ENCODE measurements around the gene PLRG1.
"Not testable (repeated sequence)": the region's sequence is repeated elsewhere in the genome, so short reads cannot be mapped to it uniquely, and the experiment has no call there.

Gene PLRG1

GRCh38 chr4:154549894-154550790 lies at the start of gene PLRG1:
Gene PLRG1, minus strand, starts transcription at chr4:154550400. Its CDS starts 92 bp downstream, at chr4:154550308.
- peak within 1 kb of the TSS; percentile 90 for H3K27ac ChIP-seq (ENCODE audit: low read length)
- H3K9me3 ChIP-seq (ENCODE audit: control insufficient read depth in 1 of 2, low read length in 2 of 2), result no peaks in the 10 kb centered on the region
- peak within 1 kb of the TSS; percentile 83 to 86 for H3K4me3 ChIP-seq (ENCODE audit: low read depth in 1 of 2, low read length in 2 of 2)

DNA sequence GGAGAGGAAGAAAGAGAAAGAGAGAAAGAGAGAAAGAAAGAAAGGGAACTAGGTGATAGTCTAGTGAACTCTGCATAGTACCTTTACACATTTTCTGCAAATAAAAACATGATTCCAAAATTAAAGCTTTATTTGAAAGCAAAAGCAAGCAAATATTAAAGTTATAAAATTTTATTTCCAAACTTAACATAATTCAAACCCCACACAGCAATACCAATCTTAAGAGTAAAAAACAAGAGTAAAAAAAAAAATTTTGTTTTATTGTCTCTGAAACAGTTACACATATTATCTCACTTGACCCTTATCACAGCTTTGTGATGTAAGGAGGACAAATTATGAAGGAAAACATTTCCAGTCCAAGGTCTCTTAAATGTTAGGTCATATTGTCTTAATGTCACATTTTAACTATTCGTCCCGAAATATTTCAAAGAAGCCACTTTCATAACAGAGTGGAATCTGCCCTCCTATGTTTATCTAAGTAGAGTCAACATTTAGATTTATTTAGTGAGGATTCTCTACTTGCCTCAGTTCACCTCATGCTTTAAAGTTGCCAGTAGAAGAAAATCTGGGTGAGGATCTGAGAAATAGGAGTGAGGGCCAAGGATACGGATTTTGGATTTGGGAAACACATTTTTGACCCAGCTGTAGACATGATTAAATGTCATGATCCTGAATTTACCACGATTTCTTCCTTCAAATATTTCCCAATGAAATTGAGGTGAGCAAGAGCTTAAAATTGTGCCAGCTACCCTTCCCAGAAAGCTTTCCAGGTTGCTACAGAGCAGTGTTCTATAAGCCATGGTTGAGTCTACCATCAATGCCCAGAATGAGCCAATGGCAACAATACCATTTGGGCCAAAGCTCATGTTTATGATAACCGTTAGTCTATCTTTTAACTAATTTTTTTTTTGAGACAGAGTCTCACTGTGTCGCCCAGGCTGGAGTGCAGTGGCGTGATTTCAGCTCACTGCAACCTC lies 47.9 kb upstream of the PLRG1 start:
- no peak overlapping the region for H3K4me3 ChIP-seq (ENCODE audit: low read depth in 1 of 2, low read length in 2 of 2)
- H3K27me3 ChIP-seq (ENCODE audit: low read depth, low read length), result no peaks in the 10 kb centered on the region
- no peaks in the 10 kb centered on the region for H3K4me1 ChIP-seq (ENCODE audit: control insufficient read depth in 1 of 2, insufficient read depth in 2 of 2, low read length in 2 of 2)
- no peak overlapping the region for H3K27ac ChIP-seq (ENCODE audit: low read length)
- no peaks in the 10 kb centered on the region for H3K36me3 ChIP-seq (ENCODE audit: control insufficient read depth in 1 of 2, insufficient read depth in 2 of 2, low read length in 2 of 2)
- H3K9me3 ChIP-seq (ENCODE audit: control insufficient read depth in 1 of 2, low read length in 2 of 2), result no peaks in the 10 kb centered on the region

More at GRCh38 chr4:154549894-154550790, at the start of gene PLRG1:
- Histone ChIP-seq H3K36me3 (ENCODE audit: control insufficient read depth in 1 of 2, insufficient read depth in 2 of 2, low read length in 2 of 2) (peaks cover 18 to 24% of the 10 kb centered on the region in 2 donors), H3K27me3 (ENCODE audit: low read depth, low read length) (no peaks in the 10 kb centered on the region), H3K4me1 (ENCODE audit: control insufficient read depth in 1 of 2, insufficient read depth in 2 of 2, low read length in 2 of 2) (peaks cover 10 to 14% of the 10 kb centered on the region in 2 donors)

- H3K4me1 ChIP-seq (ENCODE audit: control insufficient read depth in 1 of 2, insufficient read depth in 2 of 2, low read length in 2 of 2); H3K4me3 ChIP-seq (ENCODE audit: low read depth in 1 of 2, low read length in 2 of 2); H3K27ac ChIP-seq (ENCODE audit: low read length); H3K9me3 ChIP-seq (ENCODE audit: control insufficient read depth in 1 of 2, low read length in 2 of 2); H3K36me3 ChIP-seq (ENCODE audit: control insufficient read depth in 1 of 2, insufficient read depth in 2 of 2, low read length in 2 of 2); H3K27me3 ChIP-seq (ENCODE audit: low read depth, low read length): not testable (repeated sequence)
Measured at GRCh38 chr4:154597281-154597680, 47.1 kb upstream of the PLRG1 start.

- Histone ChIP-seq H3K4me1 (ENCODE audit: control insufficient read depth in 1 of 2, insufficient read depth in 2 of 2, low read length in 2 of 2) (no peaks in the 10 kb centered on the region), H3K36me3 (ENCODE audit: control insufficient read depth in 1 of 2, insufficient read depth in 2 of 2, low read length in 2 of 2) (no peaks in the 10 kb centered on the region), H3K9me3 (ENCODE audit: control insufficient read depth in 1 of 2, low read length in 2 of 2) (no peaks in the 10 kb centered on the region), H3K27me3 (ENCODE audit: low read depth, low read length) (no peaks in the 10 kb centered on the region), H3K27ac (ENCODE audit: low read length) (no peak overlapping the region), H3K4me3 (ENCODE audit: low read depth in 1 of 2, low read length in 2 of 2) (no peak overlapping the region)
Measured at GRCh38 chr4:154595807-154596206, 45.6 kb upstream of the PLRG1 start.

DNA sequence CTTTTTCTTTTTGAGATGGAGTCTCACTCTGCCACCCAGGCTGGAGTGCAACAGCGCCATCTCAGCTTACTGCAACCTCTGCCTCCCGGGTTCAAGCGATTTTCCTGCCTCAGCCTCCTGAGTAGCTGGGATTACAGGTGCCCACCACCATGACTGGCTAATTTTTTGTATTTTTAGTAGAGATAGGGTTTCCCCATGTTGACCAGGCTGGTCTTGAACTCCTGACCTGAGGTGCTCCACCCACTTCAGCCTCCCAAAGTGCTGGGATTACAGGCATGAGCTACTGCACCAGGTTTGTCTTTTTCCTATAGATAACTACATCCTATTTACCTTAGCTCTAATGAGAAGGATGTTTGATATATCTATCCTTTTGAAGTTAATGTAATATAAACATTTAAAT lies 44.1 kb upstream of the PLRG1 start:
- not testable (repeated sequence) for H3K36me3 ChIP-seq (ENCODE audit: control insufficient read depth in 1 of 2, insufficient read depth in 2 of 2, low read length in 2 of 2); H3K4me3 ChIP-seq (ENCODE audit: low read depth in 1 of 2, low read length in 2 of 2); H3K27ac ChIP-seq (ENCODE audit: low read length); H3K4me1 ChIP-seq (ENCODE audit: control insufficient read depth in 1 of 2, insufficient read depth in 2 of 2, low read length in 2 of 2); H3K27me3 ChIP-seq (ENCODE audit: low read depth, low read length); H3K9me3 ChIP-seq (ENCODE audit: control insufficient read depth in 1 of 2, low read length in 2 of 2)

DNA sequence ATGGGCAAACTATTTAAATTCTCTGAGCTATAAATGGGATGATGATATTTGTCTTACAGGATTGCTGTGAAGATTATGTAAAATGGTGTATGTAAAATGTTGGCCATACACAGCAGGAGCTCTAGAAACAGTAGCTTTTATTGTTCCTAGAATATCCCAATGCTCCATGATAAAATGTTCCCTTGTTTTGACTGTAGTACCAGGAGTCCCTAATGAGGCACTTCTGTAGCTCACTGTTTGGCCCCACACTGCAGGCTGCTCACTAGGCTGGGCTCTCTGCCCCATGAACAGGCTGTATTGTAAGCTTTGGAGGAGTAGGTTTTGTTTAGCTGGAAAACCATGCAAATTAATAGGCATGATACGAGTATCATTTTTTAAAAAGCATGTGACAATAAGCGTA lies 43.7 kb upstream of the PLRG1 start:
- Histone ChIP-seq H3K9me3 (ENCODE audit: control insufficient read depth in 1 of 2, low read length in 2 of 2) (no peaks in the 10 kb centered on the region), H3K4me3 (ENCODE audit: low read depth in 1 of 2, low read length in 2 of 2) (no peak overlapping the region), H3K27ac (ENCODE audit: low read length) (no peak overlapping the region), H3K4me1 (ENCODE audit: control insufficient read depth in 1 of 2, insufficient read depth in 2 of 2, low read length in 2 of 2) (no peaks in the 10 kb centered on the region), H3K27me3 (ENCODE audit: low read depth, low read length) (no peaks in the 10 kb centered on the region), H3K36me3 (ENCODE audit: control insufficient read depth in 1 of 2, insufficient read depth in 2 of 2, low read length in 2 of 2) (no peaks in the 10 kb centered on the region)

DNA sequence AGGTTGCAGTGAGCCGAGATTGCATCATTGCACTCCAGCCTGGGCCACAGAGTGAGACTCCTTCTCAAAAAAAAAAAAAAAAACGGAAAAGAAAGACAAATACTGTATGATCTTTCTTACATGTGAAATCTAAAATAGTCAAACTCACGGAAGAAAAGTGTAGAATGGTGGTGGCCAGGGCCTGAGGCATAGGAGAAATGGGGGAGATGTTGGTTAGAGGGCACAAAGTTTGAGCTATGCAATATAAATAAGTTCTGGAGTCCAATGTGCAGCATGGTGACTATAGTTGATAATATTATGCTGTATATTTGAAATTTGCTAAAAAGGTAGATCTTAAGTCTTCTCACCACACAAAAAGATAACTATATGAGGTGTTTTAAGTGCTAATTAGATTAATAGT lies 41.7 kb upstream of the PLRG1 start:
- H3K4me3 ChIP-seq (ENCODE audit: low read depth in 1 of 2, low read length in 2 of 2), result no peak overlapping the region
- H3K27ac ChIP-seq (ENCODE audit: low read length), result no peak overlapping the region
- H3K9me3 ChIP-seq (ENCODE audit: control insufficient read depth in 1 of 2, low read length in 2 of 2), result no peaks in the 10 kb centered on the region
- no peaks in the 10 kb centered on the region for H3K27me3 ChIP-seq (ENCODE audit: low read depth, low read length)
- no peaks in the 10 kb centered on the region for H3K36me3 ChIP-seq (ENCODE audit: control insufficient read depth in 1 of 2, insufficient read depth in 2 of 2, low read length in 2 of 2)
- H3K4me1 ChIP-seq (ENCODE audit: control insufficient read depth in 1 of 2, insufficient read depth in 2 of 2, low read length in 2 of 2), result no peaks in the 10 kb centered on the region

GRCh38 chr4:154590329-154591006 lies 40.3 kb upstream of the PLRG1 start, which contains the start of gene FGA:
Gene FGA, minus strand, starts transcription at chr4:154590742. Its CDS starts 55 bp downstream, at chr4:154590687.
- Histone ChIP-seq H3K9me3 (ENCODE audit: control insufficient read depth in 1 of 2, low read length in 2 of 2) (no peaks in the 10 kb centered on the region), H3K27ac (ENCODE audit: low read length) (no peak within 1 kb of the TSS), H3K4me3 (ENCODE audit: low read depth in 1 of 2, low read length in 2 of 2) (no peak within 1 kb of the TSS), H3K4me1 (ENCODE audit: control insufficient read depth in 1 of 2, insufficient read depth in 2 of 2, low read length in 2 of 2) (no peaks in the 10 kb centered on the region), H3K36me3 (ENCODE audit: control insufficient read depth in 1 of 2, insufficient read depth in 2 of 2, low read length in 2 of 2) (no peaks in the 10 kb centered on the region), H3K27me3 (ENCODE audit: low read depth, low read length) (no peaks in the 10 kb centered on the region)

- H3K36me3 ChIP-seq (ENCODE audit: control insufficient read depth in 1 of 2, insufficient read depth in 2 of 2, low read length in 2 of 2), result no peaks in the 10 kb centered on the region
- H3K27ac ChIP-seq (ENCODE audit: low read length), result no peak overlapping the region
- no peaks in the 10 kb centered on the region for H3K27me3 ChIP-seq (ENCODE audit: low read depth, low read length)
- no peaks in the 10 kb centered on the region for H3K9me3 ChIP-seq (ENCODE audit: control insufficient read depth in 1 of 2, low read length in 2 of 2)
- H3K4me1 ChIP-seq (ENCODE audit: control insufficient read depth in 1 of 2, insufficient read depth in 2 of 2, low read length in 2 of 2), result no peaks in the 10 kb centered on the region
- no peak overlapping the region for H3K4me3 ChIP-seq (ENCODE audit: low read depth in 1 of 2, low read length in 2 of 2)
Measured at GRCh38 chr4:154589296-154590197, 39.3 kb upstream of the PLRG1 start.

DNA sequence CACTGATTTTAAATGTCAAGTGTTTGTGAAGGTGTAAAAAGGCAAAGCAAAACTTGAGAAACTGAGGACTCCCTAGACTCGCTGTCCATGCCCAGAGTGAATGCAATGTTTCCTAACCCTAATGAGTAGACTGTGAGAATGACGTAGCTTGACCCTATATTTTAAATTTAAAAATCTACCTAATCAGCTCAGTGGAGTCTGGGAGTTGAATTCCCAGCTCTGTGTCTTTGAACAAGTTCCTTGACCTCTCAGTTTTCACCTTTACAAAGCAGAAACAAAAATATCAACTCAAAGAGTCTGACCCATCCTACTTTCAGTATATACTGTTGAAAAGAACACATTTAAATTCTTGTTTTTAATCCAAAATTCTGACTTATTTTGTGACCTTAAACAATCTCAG lies 38.0 kb upstream of the PLRG1 start:
- H3K27ac ChIP-seq (ENCODE audit: low read length), result no peak overlapping the region
- H3K36me3 ChIP-seq (ENCODE audit: control insufficient read depth in 1 of 2, insufficient read depth in 2 of 2, low read length in 2 of 2), result no peaks in the 10 kb centered on the region
- H3K4me1 ChIP-seq (ENCODE audit: control insufficient read depth in 1 of 2, insufficient read depth in 2 of 2, low read length in 2 of 2), result no peaks in the 10 kb centered on the region
- no peak overlapping the region for H3K4me3 ChIP-seq (ENCODE audit: low read depth in 1 of 2, low read length in 2 of 2)
- H3K9me3 ChIP-seq (ENCODE audit: control insufficient read depth in 1 of 2, low read length in 2 of 2), result no peaks in the 10 kb centered on the region
- H3K27me3 ChIP-seq (ENCODE audit: low read depth, low read length), result no peaks in the 10 kb centered on the region

Measured in muscle layer of duodenum (tissue), 2 donors.